Fibroblast of skin of left quadriceps (primary cell): ENCODE data around the gene ANKK1.
A peak's percentile ranks its signal among the peaks of the same experiment; 100 is the strongest.

ENCODE experiments used
- DNase-seq, 2 experiments: peaks; one replicate each; pipeline ENCODE4 v3.0.0-alpha.2; 2013; ENCODE audit warnings: low read depth in 2 of 2

Gene ANKK1

GRCh38 chr11:113378692-113379091 is 8.9 kb upstream of the ANKK1 start:
- DNase-seq: no peak

GRCh38 chr11:113382121-113382520 is 5.5 kb upstream of the ANKK1 start:
- no peak for DNase-seq

- peak; percentile 71 to 77 for DNase-seq
These were observed 3.0 kb upstream of the ANKK1 start for GRCh38 chr11:113384551-113384950.

GRCh38 chr11:113385749-113386148 is 1.8 kb upstream of the ANKK1 start:
- DNase-seq: no peak

GRCh38 chr11:113386866-113387265 is 713 bp upstream of the ANKK1 start:
- DNase-seq: no peak

GRCh38 chr11:113389272-113389671 is 1.7 kb downstream of the ANKK1 start:
- no peak for DNase-seq

GRCh38 chr11:113392236-113392921 is 4.8 kb downstream of the ANKK1 start:
- no peak for DNase-seq

- no peak for DNase-seq
These were observed 6.0 kb downstream of the ANKK1 start for GRCh38 chr11:113393501-113393985.

- DNase-seq: no peak
These were observed 7.3 kb downstream of the ANKK1 start for GRCh38 chr11:113394919-113395318.

- DNase-seq: no peak
These were observed 8.3 kb downstream of the ANKK1 start for GRCh38 chr11:113395782-113396336.

GRCh38 chr11:113396690-113397089 is 9.1 kb downstream of the ANKK1 start:
- no peak for DNase-seq

- DNase-seq: no peak
These were observed 9.6 kb downstream of the ANKK1 start for GRCh38 chr11:113397212-113397611.

- DNase-seq: no peak
These were observed 10.2 kb downstream of the ANKK1 start for GRCh38 chr11:113397821-113398220.

- no peak for DNase-seq
These were observed 11.3 kb downstream of the ANKK1 start for GRCh38 chr11:113398669-113399430.

- DNase-seq: no peak
These were observed 13.2 kb downstream of the ANKK1 start for GRCh38 chr11:113400631-113401230.

GRCh38 chr11:113401718-113402117 is 14.1 kb downstream of the ANKK1 start:
- no peak for DNase-seq

- DNase-seq: no peak
These were observed 17.4 kb downstream of the ANKK1 start for GRCh38 chr11:113404859-113405430.

- DNase-seq: no peak
These were observed 18.3 kb downstream of the ANKK1 start for GRCh38 chr11:113405724-113406478.

GRCh38 chr11:113407163-113407562 is 19.6 kb downstream of the ANKK1 start:
- no peak for DNase-seq

GRCh38 chr11:113408206-113408605 is 20.6 kb downstream of the ANKK1 start:
- no peak for DNase-seq

- no peak for DNase-seq
These were observed 21.3 kb downstream of the ANKK1 start for GRCh38 chr11:113408887-113409286.
